ENCODE results near the gene EFNA3. TPM values are rescaled to one million over a fixed set of nuclear protein-coding genes. Genes with fewer than 3 reads are reported as not detected.

Gene EFNA3
- total RNA-seq, 1 donor from 2014 or later = 2.9 TPM

DNA sequence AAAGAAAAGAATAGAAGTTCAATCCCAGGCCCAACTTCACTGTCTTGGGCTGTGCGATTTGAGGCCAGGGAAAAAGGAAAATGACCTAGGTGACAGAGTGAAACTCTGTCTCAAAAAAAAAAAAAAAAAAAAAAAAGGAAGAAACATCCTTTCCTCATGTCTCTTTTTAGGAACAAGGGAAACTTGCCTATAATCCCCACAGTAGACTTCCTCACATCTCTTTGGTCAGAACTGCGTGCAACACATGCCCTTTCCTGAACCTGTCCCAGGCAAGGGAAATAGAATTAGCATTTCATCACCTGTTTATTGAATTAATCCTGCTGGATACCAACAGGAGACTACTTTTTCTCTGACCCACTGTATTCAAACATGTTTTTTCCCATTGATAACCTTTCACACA lies 42.7 kb upstream of the EFNA3 start:
- no peak overlapping the region for H3K4me3 ChIP-seq (ENCODE audit: insufficient read depth, low read depth, low read length)
- peaks cover 4% of the 10 kb centered on the region for H3K4me1 ChIP-seq (ENCODE audit: insufficient read depth, low read length)
- no peak overlapping the region for H2AFZ ChIP-seq (ENCODE audit: low read depth, low read length)
- DNase-seq (ENCODE audit: low read depth) = no peak
- no peak for FAIRE-seq
- Mint-ChIP-seq H3K4me3 (ENCODE audit: unreplicated experiment) (no peak overlapping the region), H3K9me3 (ENCODE audit: unreplicated experiment) (peaks cover 2% of the 10 kb centered on the region), H3K27me3 (ENCODE audit: low read depth, unreplicated experiment) (peaks cover 23% of the 10 kb centered on the region), H3K36me3 (ENCODE audit: low read depth, unreplicated experiment) (peaks cover 8% of the 10 kb centered on the region), H3K27ac (ENCODE audit: unreplicated experiment) (no peak overlapping the region), H3K4me1 (ENCODE audit: low read depth, unreplicated experiment) (peaks cover 13% of the 10 kb centered on the region)
- no peaks in the 10 kb centered on the region for H3K9me3 ChIP-seq (ENCODE audit: insufficient read depth, low read depth, low read length)
- H3K27ac ChIP-seq (ENCODE audit: low read depth, low read length) = no peak overlapping the region
- H3K9ac ChIP-seq (ENCODE audit: low read length) = no peak overlapping the region
- no peak overlapping the region for H3K4me2 ChIP-seq (ENCODE audit: low read length)
- no peaks in the 10 kb centered on the region for H4K20me1 ChIP-seq (ENCODE audit: insufficient read depth, low read length)
- TF ChIP-seq EZH2 (IDR thresholded peaks at IDR 0.05; ENCODE audit: insufficient read depth, low read length) = no peak
- TF ChIP-seq, protein P1, sequence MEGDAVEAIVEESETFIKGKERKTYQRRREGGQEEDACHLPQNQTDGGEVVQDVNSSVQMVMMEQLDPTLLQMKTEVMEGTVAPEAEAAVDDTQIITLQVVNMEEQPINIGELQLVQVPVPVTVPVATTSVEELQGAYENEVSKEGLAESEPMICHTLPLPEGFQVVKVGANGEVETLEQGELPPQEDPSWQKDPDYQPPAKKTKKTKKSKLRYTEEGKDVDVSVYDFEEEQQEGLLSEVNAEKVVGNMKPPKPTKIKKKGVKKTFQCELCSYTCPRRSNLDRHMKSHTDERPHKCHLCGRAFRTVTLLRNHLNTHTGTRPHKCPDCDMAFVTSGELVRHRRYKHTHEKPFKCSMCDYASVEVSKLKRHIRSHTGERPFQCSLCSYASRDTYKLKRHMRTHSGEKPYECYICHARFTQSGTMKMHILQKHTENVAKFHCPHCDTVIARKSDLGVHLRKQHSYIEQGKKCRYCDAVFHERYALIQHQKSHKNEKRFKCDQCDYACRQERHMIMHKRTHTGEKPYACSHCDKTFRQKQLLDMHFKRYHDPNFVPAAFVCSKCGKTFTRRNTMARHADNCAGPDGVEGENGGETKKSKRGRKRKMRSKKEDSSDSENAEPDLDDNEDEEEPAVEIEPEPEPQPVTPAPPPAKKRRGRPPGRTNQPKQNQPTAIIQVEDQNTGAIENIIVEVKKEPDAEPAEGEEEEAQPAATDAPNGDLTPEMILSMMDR (IDR thresholded peaks at IDR 0.05; ENCODE audit: insufficient read depth, low read depth, low read length) = no peak
- peaks cover 10% of the 10 kb centered on the region for H3K27me3 ChIP-seq (ENCODE audit: insufficient read depth, low read length)
- H3K36me3 ChIP-seq (ENCODE audit: insufficient read depth, low read length) = no peaks in the 10 kb centered on the region
- no peaks in the 10 kb centered on the region for H3K79me2 ChIP-seq (ENCODE audit: insufficient read depth, low read length)

DNA sequence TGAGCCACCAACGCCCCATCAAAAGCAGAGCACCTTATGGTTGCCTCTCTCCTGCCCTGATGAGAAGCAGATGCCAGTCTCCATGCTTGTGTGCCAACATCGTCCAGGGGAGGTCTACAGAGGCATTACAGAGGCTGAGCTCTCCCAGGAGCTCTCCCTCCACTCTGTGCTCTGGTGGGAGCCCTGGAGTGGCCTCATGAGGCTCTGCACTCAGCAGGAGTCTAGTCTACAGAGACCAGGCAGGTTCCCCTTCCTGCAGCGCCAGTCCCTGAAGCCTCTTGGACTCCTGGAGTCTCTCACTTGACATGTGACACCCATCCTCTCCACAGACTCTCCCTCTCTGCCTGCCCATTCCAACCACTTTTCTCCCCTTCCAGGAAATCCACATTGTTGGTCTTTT lies 41.6 kb upstream of the EFNA3 start:
- no peak overlapping the region for H3K4me3 ChIP-seq (ENCODE audit: insufficient read depth, low read depth, low read length)
- no peaks in the 10 kb centered on the region for H3K79me2 ChIP-seq (ENCODE audit: insufficient read depth, low read length)
- H3K4me1 ChIP-seq (ENCODE audit: insufficient read depth, low read length) = peaks cover 4% of the 10 kb centered on the region
- no peaks in the 10 kb centered on the region for H4K20me1 ChIP-seq (ENCODE audit: insufficient read depth, low read length)
- H3K36me3 ChIP-seq (ENCODE audit: insufficient read depth, low read length) = no peaks in the 10 kb centered on the region
- Mint-ChIP-seq H3K9me3 (ENCODE audit: unreplicated experiment) (peaks cover 2% of the 10 kb centered on the region), H3K36me3 (ENCODE audit: low read depth, unreplicated experiment) (peaks cover 8% of the 10 kb centered on the region), H3K27me3 (ENCODE audit: low read depth, unreplicated experiment) (peaks cover 23% of the 10 kb centered on the region), H3K4me1 (ENCODE audit: low read depth, unreplicated experiment) (peaks cover 13% of the 10 kb centered on the region), H3K4me3 (ENCODE audit: unreplicated experiment) (no peak overlapping the region), H3K27ac (ENCODE audit: unreplicated experiment) (no peak overlapping the region)
- no peak for TF ChIP-seq EZH2 (IDR thresholded peaks at IDR 0.05; ENCODE audit: insufficient read depth, low read length)
- TF ChIP-seq, protein P1 (IDR thresholded peaks at IDR 0.05; ENCODE audit: insufficient read depth, low read depth, low read length) = no peak
- no peak overlapping the region for H3K27ac ChIP-seq (ENCODE audit: low read depth, low read length)
- DNase-seq (ENCODE audit: low read depth) = no peak
- H3K9me3 ChIP-seq (ENCODE audit: insufficient read depth, low read depth, low read length) = no peaks in the 10 kb centered on the region
- no peak for FAIRE-seq
- H3K4me2 ChIP-seq (ENCODE audit: low read length) = no peak overlapping the region
- peaks cover 10% of the 10 kb centered on the region for H3K27me3 ChIP-seq (ENCODE audit: insufficient read depth, low read length)
- no peak overlapping the region for H3K9ac ChIP-seq (ENCODE audit: low read length)
- no peak overlapping the region for H2AFZ ChIP-seq (ENCODE audit: low read depth, low read length)

DNA sequence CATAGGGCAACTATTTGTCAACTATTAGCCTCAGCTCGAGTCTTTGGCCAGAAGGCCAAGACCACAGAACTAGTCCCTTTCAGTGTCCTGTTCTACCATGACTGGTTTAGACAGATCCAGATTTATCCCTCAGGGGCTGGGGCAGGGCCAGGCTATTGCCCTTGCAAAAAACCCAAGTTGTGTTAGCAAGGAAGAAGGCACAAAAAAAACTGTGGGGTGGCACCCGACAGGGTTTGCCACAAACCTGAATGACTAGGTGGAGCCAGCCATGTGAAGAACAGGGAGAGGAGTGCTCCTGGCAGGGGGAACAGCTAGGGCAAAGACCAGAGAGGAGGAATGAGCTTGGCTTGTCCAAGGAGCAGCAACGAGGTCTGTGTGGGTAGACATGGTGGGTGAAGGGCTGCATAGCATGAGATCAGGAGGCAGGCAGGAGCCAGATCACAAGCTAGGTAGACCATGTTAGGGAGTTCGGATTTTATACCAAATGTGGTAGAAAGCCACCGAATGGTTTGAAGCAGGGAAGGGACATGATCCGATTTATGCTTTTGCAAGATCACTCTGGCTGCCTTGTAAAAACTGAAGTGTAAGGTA lies 40.7 kb upstream of the EFNA3 start:
- peaks cover 8% of the 10 kb centered on the region for H3K36me3 Mint-ChIP-seq (ENCODE audit: low read depth, unreplicated experiment)
- Histone ChIP-seq H3K4me1 (ENCODE audit: insufficient read depth, low read length) (peaks cover 4% of the 10 kb centered on the region), H4K20me1 (ENCODE audit: insufficient read depth, low read length) (no peaks in the 10 kb centered on the region), H3K9me3 (ENCODE audit: insufficient read depth, low read depth, low read length) (no peaks in the 10 kb centered on the region), H3K27me3 (ENCODE audit: insufficient read depth, low read length) (peaks cover 10% of the 10 kb centered on the region), H3K9ac (ENCODE audit: low read length) (no peak overlapping the region), H3K4me3 (ENCODE audit: insufficient read depth, low read depth, low read length) (no peak overlapping the region), H2AFZ (ENCODE audit: low read depth, low read length) (no peak overlapping the region), H3K79me2 (ENCODE audit: insufficient read depth, low read length) (no peaks in the 10 kb centered on the region), H3K4me2 (ENCODE audit: low read length) (no peak overlapping the region), H3K36me3 (ENCODE audit: insufficient read depth, low read length) (no peaks in the 10 kb centered on the region), H3K27ac (ENCODE audit: low read depth, low read length) (no peak overlapping the region)
- H3K27ac Mint-ChIP-seq (ENCODE audit: unreplicated experiment) = no peak overlapping the region
- FAIRE-seq = no peak
- H3K4me3 Mint-ChIP-seq (ENCODE audit: unreplicated experiment) = no peak overlapping the region
- peaks cover 2% of the 10 kb centered on the region for H3K9me3 Mint-ChIP-seq (ENCODE audit: unreplicated experiment)
- peaks cover 13% of the 10 kb centered on the region for H3K4me1 Mint-ChIP-seq (ENCODE audit: low read depth, unreplicated experiment)
- no peak for TF ChIP-seq EZH2 (IDR thresholded peaks at IDR 0.05; ENCODE audit: insufficient read depth, low read length)
- TF ChIP-seq, protein P1 (IDR thresholded peaks at IDR 0.05; ENCODE audit: insufficient read depth, low read depth, low read length) = no peak
- no peak for DNase-seq (ENCODE audit: low read depth)
- H3K27me3 Mint-ChIP-seq (ENCODE audit: low read depth, unreplicated experiment) = peaks cover 25% of the 10 kb centered on the region
